Articular chondrocyte of knee joint (primary cell): ENCODE results near the gene ATP8A2. TPM values are rescaled to one million over a fixed set of nuclear protein-coding genes. Genes with fewer than 3 reads are reported as not detected.

Experiments used
- small RNA-seq: library from RNA; depleted of rRNA; stranded (forward); fragments of <200 nt; gene quantifications from one replicate; pipeline ENCODE3, GENCODE V24; 2012
- total RNA-seq: library from RNA; depleted of rRNA; stranded (reverse); fragments of >200 nt; gene quantifications from 2 replicates; pipeline ENCODE4 v1.2.3, GENCODE V29; 2012

Gene ATP8A2
- 0.11 and 0.13 TPM in 2 replicates for total RNA-seq

DNA sequence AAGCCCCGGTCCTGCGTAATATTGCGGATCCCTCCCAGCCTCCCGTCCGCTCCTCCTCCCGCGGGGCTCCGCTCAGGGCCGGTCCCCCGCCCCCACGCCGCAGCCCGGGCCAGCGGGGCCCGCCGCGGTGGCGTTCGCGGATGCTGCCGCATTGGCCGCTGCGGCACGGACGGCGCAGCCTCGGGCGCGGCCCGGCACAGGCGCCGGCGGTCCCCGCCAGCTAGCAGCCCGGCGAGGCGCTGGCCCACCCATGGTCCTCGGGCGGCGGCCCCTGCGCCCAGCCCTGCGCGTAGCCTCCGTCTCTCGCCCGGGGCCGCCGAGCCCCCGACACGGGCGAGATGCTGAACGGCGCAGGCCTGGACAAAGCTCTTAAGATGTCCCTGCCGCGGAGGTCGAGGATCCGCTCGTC is at the start of gene ATP8A2:
Gene ATP8A2 (plus strand): TSS at position 100 of the 409 bp plus-strand sequence. CDS start 239 bp downstream, at position 339.

DNA sequence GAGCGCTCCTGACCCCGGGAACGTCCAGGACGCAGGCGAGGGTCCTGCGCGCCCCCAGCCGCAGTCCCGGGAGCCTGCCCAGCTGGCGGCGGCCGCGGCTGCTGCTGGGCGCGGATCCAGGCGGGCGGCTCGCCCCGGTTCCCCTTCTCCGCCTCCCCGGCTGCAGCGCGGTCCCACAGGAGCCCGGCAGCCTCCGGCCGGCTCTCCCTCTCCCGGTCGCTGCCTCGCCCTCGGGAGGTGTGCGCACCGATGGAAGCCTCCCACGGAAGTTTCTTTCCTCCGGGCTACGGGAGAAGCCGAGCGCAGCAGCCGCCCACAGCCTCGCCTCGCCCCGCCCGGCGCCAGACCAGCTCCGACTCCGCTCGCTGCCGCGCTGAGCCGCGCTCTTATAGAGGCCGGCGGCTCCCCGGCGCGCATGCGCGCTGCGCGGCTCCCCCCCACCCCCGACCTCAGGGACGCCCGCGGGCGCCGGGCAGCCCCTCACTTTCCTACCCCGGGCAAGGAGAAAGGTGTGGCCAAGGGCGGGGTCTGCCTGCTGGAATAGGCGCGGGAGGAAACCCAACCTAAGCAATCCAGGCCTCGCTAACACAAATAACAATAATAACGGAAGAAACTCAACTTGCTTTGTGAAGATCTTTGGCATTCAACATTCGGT is 680.0 kb downstream of the ATP8A2 start, which contains the start of gene SHISA2:
Gene SHISA2 (minus strand): TSS at position 360 of the 655 bp plus-strand sequence. CDS start 1,041 bp downstream, outside the sequence.

Small RNA genes lying within 50 kb of the gene (small RNA-seq; reads per million reads assigned to genes)
- gene RN7SL741P = not detected
- not detected for gene RNU6-78P
- gene RNY1P3 = not detected

Other genes starting within 250 kb of the ATP8A2 start
- not detected in 2 replicates for gene AMER2, start 199.7 kb upstream of the ATP8A2 start, total RNA-seq
- gene MTMR6, start 84.5 kb upstream of the ATP8A2 start, total RNA-seq = 32.9 and 33.1 TPM in 2 replicates
- 51.8 and 52.5 TPM in 2 replicates for gene NUP58, start 70.3 kb upstream of the ATP8A2 start, total RNA-seq